ENCODE measurements around the gene ATAD3C. TPM values are rescaled to one million over a fixed set of nuclear protein-coding genes. Genes with fewer than 3 reads are reported as not detected.
"Not testable (repeated sequence)": the region's sequence is repeated elsewhere in the genome, so short reads cannot be mapped to it uniquely, and the experiment has no call there.

ATAD3C gene
- total RNA-seq, 1 donor from 2014 or later = 0.26 TPM

GRCh38 chr1:1415751-1416150, 33.7 kb upstream of the ATAD3C start:
- TF ChIP-seq CTCF (IDR thresholded peaks at IDR 0.05; ENCODE audit: insufficient read depth, low read length, severe bottlenecking) = no peak
- FAIRE-seq (peak; percentile 93), DNase-seq (ENCODE audit: low read depth) (no peak)
- Histone ChIP-seq H3K27me3 (ENCODE audit: control insufficient read depth, insufficient read depth, low read length) (no peaks in the 10 kb centered on the region), H3K36me3 (ENCODE audit: control insufficient read depth, insufficient read depth, low read length) (no peaks in the 10 kb centered on the region), H3K4me3 (ENCODE audit: low read depth, low read length) (no peak overlapping the region)

GRCh38 chr1:1417396-1417795, 32.1 kb upstream of the ATAD3C start:
- H3K27me3 ChIP-seq (ENCODE audit: control insufficient read depth, insufficient read depth, low read length); H3K36me3 ChIP-seq (ENCODE audit: control insufficient read depth, insufficient read depth, low read length); FAIRE-seq; H3K4me3 ChIP-seq (ENCODE audit: low read depth, low read length): not testable (repeated sequence)
- DNase-seq (ENCODE audit: low read depth) = peak; percentile 41

- not testable (repeated sequence) for H3K4me3 ChIP-seq (ENCODE audit: low read depth, low read length); DNase-seq (ENCODE audit: low read depth)
Measured at GRCh38 chr1:1417825-1418463, 31.5 kb upstream of the ATAD3C start.

GRCh38 chr1:1418464-1419362, 30.8 kb upstream of the ATAD3C start:
- DNase-seq (ENCODE audit: low read depth) = no peak
- no peak overlapping the region for H3K4me3 ChIP-seq (ENCODE audit: low read depth, low read length)
- no peaks in the 10 kb centered on the region for H3K36me3 ChIP-seq (ENCODE audit: control insufficient read depth, insufficient read depth, low read length)
- TF ChIP-seq CTCF (IDR thresholded peaks at IDR 0.05; ENCODE audit: insufficient read depth, low read length, severe bottlenecking) = no peak
- no peak for FAIRE-seq
- no peaks in the 10 kb centered on the region for H3K27me3 ChIP-seq (ENCODE audit: control insufficient read depth, insufficient read depth, low read length)

More at GRCh38 chr1:1417825-1418463, 31.5 kb upstream of the ATAD3C start:
- not testable (repeated sequence) for H3K27me3 ChIP-seq (ENCODE audit: control insufficient read depth, insufficient read depth, low read length); FAIRE-seq; H3K36me3 ChIP-seq (ENCODE audit: control insufficient read depth, insufficient read depth, low read length)

- no peak for TF ChIP-seq CTCF (IDR thresholded peaks at IDR 0.05; ENCODE audit: insufficient read depth, low read length, severe bottlenecking)
- FAIRE-seq (no peak), DNase-seq (ENCODE audit: low read depth) (no peak)
- no peaks in the 10 kb centered on the region for H3K36me3 ChIP-seq (ENCODE audit: control insufficient read depth, insufficient read depth, low read length)
- no peaks in the 10 kb centered on the region for H3K27me3 ChIP-seq (ENCODE audit: control insufficient read depth, insufficient read depth, low read length)
- peak overlapping the region; percentile 39 for H3K4me3 ChIP-seq (ENCODE audit: low read depth, low read length)
Measured at GRCh38 chr1:1419363-1419812, 30.1 kb upstream of the ATAD3C start.

- Histone ChIP-seq H3K36me3 (ENCODE audit: control insufficient read depth, insufficient read depth, low read length) (no peaks in the 10 kb centered on the region), H3K4me3 (ENCODE audit: low read depth, low read length) (peak overlapping the region; percentile 39), H3K27me3 (ENCODE audit: control insufficient read depth, insufficient read depth, low read length) (no peaks in the 10 kb centered on the region)
- FAIRE-seq (no peak), DNase-seq (ENCODE audit: low read depth) (no peak)
- no peak for TF ChIP-seq CTCF (IDR thresholded peaks at IDR 0.05; ENCODE audit: insufficient read depth, low read length, severe bottlenecking)
Measured at GRCh38 chr1:1419813-1420653, 29.5 kb upstream of the ATAD3C start.

All from bronchial epithelial cell (primary cell).